ENCODE results near the gene UTF1.

UTF1 gene

GRCh38 chr10:133196936-133197758, 32.9 kb upstream of the UTF1 start:
- DNase-seq (ENCODE audit: low spot score): no peak

GRCh38 chr10:133197786-133198185, 32.2 kb upstream of the UTF1 start:
- DNase-seq (ENCODE audit: low spot score): no peak

GRCh38 chr10:133198206-133198605, 31.8 kb upstream of the UTF1 start:
- no peak for DNase-seq (ENCODE audit: low spot score)

GRCh38 chr10:133198621-133199487, 31.2 kb upstream of the UTF1 start:
- DNase-seq (ENCODE audit: low spot score): no peak

- DNase-seq (ENCODE audit: low spot score): no peak
Observed at GRCh38 chr10:133199488-133199885, 30.5 kb upstream of the UTF1 start.

- DNase-seq (ENCODE audit: low spot score): no peak
Observed at GRCh38 chr10:133199992-133200611, 29.9 kb upstream of the UTF1 start.

GRCh38 chr10:133200621-133201031, 29.4 kb upstream of the UTF1 start:
- no peak for DNase-seq (ENCODE audit: low spot score)

- DNase-seq (ENCODE audit: low spot score): no peak
Observed at GRCh38 chr10:133201151-133201947, 28.7 kb upstream of the UTF1 start.

- no peak for DNase-seq (ENCODE audit: low spot score)
Observed at GRCh38 chr10:133201948-133202725, 27.9 kb upstream of the UTF1 start.

- no peak for DNase-seq (ENCODE audit: low spot score)
Observed at GRCh38 chr10:133202778-133203651, 27.0 kb upstream of the UTF1 start.

- DNase-seq (ENCODE audit: low spot score): no peak
Observed at GRCh38 chr10:133203652-133204195, 26.3 kb upstream of the UTF1 start.

GRCh38 chr10:133204226-133205015, 25.6 kb upstream of the UTF1 start:
- no peak for DNase-seq (ENCODE audit: low spot score)

- no peak for DNase-seq (ENCODE audit: low spot score)
Observed at GRCh38 chr10:133205146-133205545, 24.9 kb upstream of the UTF1 start.

- DNase-seq (ENCODE audit: low spot score): no peak
Observed at GRCh38 chr10:133206356-133207040, 23.5 kb upstream of the UTF1 start.

GRCh38 chr10:133207041-133207600, 22.9 kb upstream of the UTF1 start:
- DNase-seq (ENCODE audit: low spot score): no peak

- no peak for DNase-seq (ENCODE audit: low spot score)
Observed at GRCh38 chr10:133207627-133208026, 22.4 kb upstream of the UTF1 start.

- DNase-seq (ENCODE audit: low spot score): no peak
Observed at GRCh38 chr10:133208466-133208865, 21.6 kb upstream of the UTF1 start.

- DNase-seq (ENCODE audit: low spot score): no peak
Observed at GRCh38 chr10:133209117-133209516, 20.9 kb upstream of the UTF1 start.

All from pons (tissue), 1 donor.